Measurements from ENCODE around the gene FMNL2. TPM values are rescaled to one million over a fixed set of nuclear protein-coding genes. Genes with fewer than 3 reads are reported as not detected.

FMNL2 gene
- total RNA-seq, 1 donor from 2014 or later = 166 TPM

- no peak overlapping the region for H3K27ac Mint-ChIP-seq (ENCODE audit: unreplicated experiment)
- peaks cover 2% of the 10 kb centered on the region for H3K27me3 Mint-ChIP-seq (ENCODE audit: unreplicated experiment)
- no peaks in the 10 kb centered on the region for H3K36me3 Mint-ChIP-seq (ENCODE audit: unreplicated experiment)
Measured at GRCh38 chr2:152632736-152633135, 297.8 kb downstream of the FMNL2 start.

GRCh38 chr2:152635635-152636298, 300.8 kb downstream of the FMNL2 start:
- peaks cover 2% of the 10 kb centered on the region for H3K27me3 Mint-ChIP-seq (ENCODE audit: unreplicated experiment)
- H3K4me1 Mint-ChIP-seq (ENCODE audit: low read depth, unreplicated experiment) = peaks cover 6% of the 10 kb centered on the region
- DNase-seq = peak; percentile 78
- peaks cover 14% of the 10 kb centered on the region for H3K9me3 Mint-ChIP-seq (ENCODE audit: unreplicated experiment)
- H3K36me3 Mint-ChIP-seq (ENCODE audit: unreplicated experiment) = peaks cover 5% of the 10 kb centered on the region
- TF ChIP-seq CTCF (IDR thresholded peaks at IDR 0.05; ENCODE audit: partially characterized antibody, unreplicated experiment) = peak; percentile 98
- no peak overlapping the region for H3K4me3 Mint-ChIP-seq (ENCODE audit: unreplicated experiment)
- peak overlapping the region; percentile 26 for H3K27ac Mint-ChIP-seq (ENCODE audit: unreplicated experiment)

More at GRCh38 chr2:152632736-152633135, 297.8 kb downstream of the FMNL2 start:
- Mint-ChIP-seq H3K9me3 (ENCODE audit: unreplicated experiment) (peaks cover 9% of the 10 kb centered on the region), H3K4me3 (ENCODE audit: unreplicated experiment) (no peak overlapping the region), H3K4me1 (ENCODE audit: low read depth, unreplicated experiment) (peaks cover 6% of the 10 kb centered on the region)
- no peak for TF ChIP-seq CTCF (IDR thresholded peaks at IDR 0.05; ENCODE audit: partially characterized antibody, unreplicated experiment)
- no peak for DNase-seq

GRCh38 chr2:152637251-152637650, 302.3 kb downstream of the FMNL2 start:
- peaks cover 6% of the 10 kb centered on the region for H3K4me1 Mint-ChIP-seq (ENCODE audit: low read depth, unreplicated experiment)
- DNase-seq = no peak
- peaks cover 19% of the 10 kb centered on the region for H3K9me3 Mint-ChIP-seq (ENCODE audit: unreplicated experiment)
- H3K4me3 Mint-ChIP-seq (ENCODE audit: unreplicated experiment) = no peak overlapping the region
- peaks cover 9% of the 10 kb centered on the region for H3K36me3 Mint-ChIP-seq (ENCODE audit: unreplicated experiment)
- H3K27ac Mint-ChIP-seq (ENCODE audit: unreplicated experiment) = no peak overlapping the region
- no peak for TF ChIP-seq CTCF (IDR thresholded peaks at IDR 0.05; ENCODE audit: partially characterized antibody, unreplicated experiment)
- peaks cover 2% of the 10 kb centered on the region for H3K27me3 Mint-ChIP-seq (ENCODE audit: unreplicated experiment)

GRCh38 chr2:152638056-152638455, 303.1 kb downstream of the FMNL2 start:
- Mint-ChIP-seq H3K4me3 (ENCODE audit: unreplicated experiment) (no peak overlapping the region), H3K9me3 (ENCODE audit: unreplicated experiment) (peaks cover 19% of the 10 kb centered on the region), H3K36me3 (ENCODE audit: unreplicated experiment) (peaks cover 9% of the 10 kb centered on the region), H3K27me3 (ENCODE audit: unreplicated experiment) (peaks cover 2% of the 10 kb centered on the region), H3K4me1 (ENCODE audit: low read depth, unreplicated experiment) (peaks cover 6% of the 10 kb centered on the region), H3K27ac (ENCODE audit: unreplicated experiment) (peak overlapping the region; percentile 17)
- no peak for TF ChIP-seq CTCF (IDR thresholded peaks at IDR 0.05; ENCODE audit: partially characterized antibody, unreplicated experiment)
- DNase-seq = no peak

GRCh38 chr2:152638590-152638989, 303.6 kb downstream of the FMNL2 start:
- DNase-seq = no peak
- Mint-ChIP-seq H3K4me1 (ENCODE audit: low read depth, unreplicated experiment) (peaks cover 6% of the 10 kb centered on the region), H3K27me3 (ENCODE audit: unreplicated experiment) (peaks cover 2% of the 10 kb centered on the region), H3K9me3 (ENCODE audit: unreplicated experiment) (peaks cover 19% of the 10 kb centered on the region), H3K27ac (ENCODE audit: unreplicated experiment) (no peak overlapping the region), H3K36me3 (ENCODE audit: unreplicated experiment) (peaks cover 9% of the 10 kb centered on the region), H3K4me3 (ENCODE audit: unreplicated experiment) (no peak overlapping the region)
- no peak for TF ChIP-seq CTCF (IDR thresholded peaks at IDR 0.05; ENCODE audit: partially characterized antibody, unreplicated experiment)

All from glutamatergic neuron (in vitro differentiated cells).